Inflammatory macrophage (primary cell): Measurements from ENCODE around the gene ANO5.
A peak's percentile ranks its signal among the peaks of the same experiment; 100 is the strongest.
"Not testable (repeated sequence)": the region's sequence is repeated elsewhere in the genome, so short reads cannot be mapped to it uniquely, and the experiment has no call there.

Source experiments
- DNase-seq, 2 donors: peaks; one replicate each; pipeline ENCODE4 v3.0.0-alpha.2; 2020 to 2022

The ANO5 gene

DNA sequence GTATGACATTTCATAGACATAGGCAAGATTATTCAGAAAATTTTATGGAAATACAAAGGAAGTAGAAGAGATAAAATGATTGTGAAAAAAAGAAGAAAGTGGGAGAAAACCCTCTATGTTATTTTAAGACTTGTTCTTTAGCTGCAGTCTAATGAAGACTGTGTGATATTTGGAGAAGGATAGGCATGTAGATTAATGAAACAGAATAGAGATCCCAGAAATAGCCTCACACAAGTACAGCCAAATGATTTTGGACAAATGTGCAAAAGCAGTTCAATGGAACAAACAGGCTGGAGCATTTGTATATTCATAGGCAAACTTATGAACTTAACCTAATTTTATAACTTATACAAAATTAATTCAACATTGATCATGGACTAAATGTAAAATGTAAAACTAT lies 14.3 kb downstream of the ANO5 start:
- no peak for DNase-seq

- DNase-seq, result no peak
Observed at GRCh38 chr11:22208151-22208858, 15.4 kb downstream of the ANO5 start.

- no peak for DNase-seq
Observed at GRCh38 chr11:22216940-22217339, 24.1 kb downstream of the ANO5 start.

- no peak for DNase-seq
Observed at GRCh38 chr11:22221143-22221542, 28.3 kb downstream of the ANO5 start.

GRCh38 chr11:22225190-22225589 lies 32.3 kb downstream of the ANO5 start:
- DNase-seq, result no peak

GRCh38 chr11:22234743-22235142 lies 41.9 kb downstream of the ANO5 start:
- no peak for DNase-seq

- peak; percentile 37 to 48 for DNase-seq
Observed at GRCh38 chr11:22244986-22245592, 52.2 kb downstream of the ANO5 start.

DNA sequence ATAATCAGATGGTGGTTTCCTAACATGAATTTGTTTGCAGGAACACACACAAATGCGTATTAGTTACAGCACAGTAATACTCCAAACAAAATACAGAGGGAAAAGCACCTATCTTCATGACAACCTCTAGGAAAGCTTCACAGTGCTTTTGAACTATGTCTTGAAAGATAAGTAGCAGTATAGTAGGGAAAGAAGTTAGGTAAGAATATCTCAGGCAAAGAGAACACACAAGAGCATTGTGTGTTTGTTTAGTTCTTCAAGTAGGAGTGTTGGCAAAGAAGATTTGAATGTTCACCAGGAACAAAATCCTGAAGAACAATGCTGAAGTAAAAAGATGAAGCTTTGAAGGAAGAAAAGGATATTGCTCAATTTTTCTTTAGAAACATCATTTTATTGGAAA lies 54.1 kb downstream of the ANO5 start:
- DNase-seq, result no peak

GRCh38 chr11:22249871-22250270 lies 57.0 kb downstream of the ANO5 start:
- no peak for DNase-seq

- no peak for DNase-seq
Observed at GRCh38 chr11:22256876-22257275, 64.0 kb downstream of the ANO5 start.

DNA sequence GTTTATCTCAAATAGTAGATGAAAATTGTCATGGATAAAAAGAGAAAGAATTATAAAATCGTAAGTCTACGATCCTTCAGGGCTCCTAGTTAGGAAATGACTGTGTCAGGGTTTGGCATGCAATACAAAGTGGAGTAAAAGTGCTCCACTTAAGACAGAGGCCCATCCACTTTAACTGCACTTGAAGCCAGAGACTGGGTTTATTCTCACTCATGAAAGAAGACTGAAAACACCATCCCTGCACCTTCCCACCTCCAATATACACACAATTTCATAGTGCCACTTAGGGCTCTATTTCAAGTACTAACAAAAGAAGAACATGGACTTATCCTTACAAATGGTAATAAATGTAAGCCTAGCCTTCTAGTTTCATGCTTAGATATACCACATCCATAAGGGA lies 70.7 kb downstream of the ANO5 start:
- no peak for DNase-seq

- DNase-seq, result not testable (repeated sequence)
Observed at GRCh38 chr11:22268983-22269624, 76.2 kb downstream of the ANO5 start.

- DNase-seq, result no peak
Observed at GRCh38 chr11:22273781-22274180, 80.9 kb downstream of the ANO5 start.

DNA sequence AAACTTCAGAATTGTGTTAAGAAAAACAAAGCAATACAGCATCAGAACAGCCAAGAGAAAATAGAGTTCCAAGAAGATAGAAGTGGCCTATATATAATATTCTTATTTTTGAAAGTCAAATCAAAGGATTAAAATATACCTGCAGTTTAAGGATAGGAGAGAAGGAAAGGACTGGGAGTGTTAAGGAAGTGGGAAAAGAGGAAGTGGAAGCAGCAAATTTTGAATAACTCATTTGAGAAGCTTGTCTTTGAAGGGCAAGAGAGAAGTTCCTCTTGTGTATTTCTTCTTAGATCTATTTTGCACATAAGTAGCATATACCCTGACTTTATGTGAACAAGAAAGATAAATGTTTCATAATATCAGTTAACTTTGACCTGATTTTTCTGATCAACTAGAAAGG lies 82.7 kb downstream of the ANO5 start:
- peak in 1 of 2 donors; percentile 9 for DNase-seq

DNA sequence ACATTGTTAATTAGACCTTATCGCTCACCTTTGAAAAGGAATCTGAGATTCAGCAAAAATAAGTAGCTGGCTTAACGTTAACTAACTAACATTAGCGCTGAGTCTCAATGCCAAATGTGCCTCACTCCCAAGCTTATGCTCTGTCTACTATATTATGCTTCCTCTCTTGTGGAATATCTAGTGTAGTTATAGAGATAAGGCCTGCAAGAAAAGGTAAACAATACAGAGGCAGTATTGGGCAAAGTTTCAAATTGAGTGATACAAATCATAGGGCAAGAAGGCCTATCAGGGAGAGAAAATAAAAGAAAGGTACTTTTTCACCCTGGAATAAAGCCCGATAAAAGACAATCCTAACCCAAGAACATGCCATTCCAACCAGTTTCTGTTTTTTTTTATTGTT lies 83.7 kb downstream of the ANO5 start:
- DNase-seq, result no peak

DNA sequence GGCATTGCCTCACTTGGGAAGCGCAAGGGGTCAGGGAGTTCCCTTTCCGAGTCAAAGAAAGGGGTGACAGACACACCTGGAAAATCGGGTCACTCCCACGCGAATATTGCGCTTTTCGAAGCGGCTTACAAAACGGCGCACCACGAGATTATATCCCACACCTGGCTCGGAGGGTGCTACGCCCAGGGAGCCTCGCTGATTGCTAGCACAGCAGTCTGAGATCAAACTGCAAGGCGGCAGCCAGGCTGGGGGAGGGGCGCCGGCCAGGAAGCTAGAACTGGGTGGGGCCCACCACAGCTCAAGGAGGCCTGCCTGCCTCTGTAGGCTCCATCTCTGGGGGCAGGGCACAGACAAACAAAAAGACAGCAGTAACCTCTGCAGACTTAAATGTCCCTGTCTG lies 92.1 kb downstream of the ANO5 start:
- not testable (repeated sequence) for DNase-seq

- no peak for DNase-seq
Observed at GRCh38 chr11:22302368-22302767, 109.5 kb downstream of the ANO5 start.

GRCh38 chr11:22304337-22304961 lies 111.6 kb downstream of the ANO5 start:
- DNase-seq, result peak; percentile 11 to 35

GRCh38 chr11:22317656-22318055 lies 124.8 kb downstream of the ANO5 start:
- no peak for DNase-seq

- no peak for DNase-seq
Observed at GRCh38 chr11:22331771-22332170, 138.9 kb downstream of the ANO5 start.
